Colonic mucosa (tissue), 4 donors: Measurements from ENCODE around the gene TBC1D17. TPM values are rescaled to one million over a fixed set of nuclear protein-coding genes. Genes with fewer than 3 reads are reported as not detected.

Experiments
- DNase-seq: peaks from one replicate; pipeline ENCODE4 v3.0.0-alpha.2; 2020
- H3K27ac ChIP-seq: fragments of 200-600 bp; one replicate; pipeline ENCODE4 v1.8.0; 2021
- H3K27me3 ChIP-seq: fragments of 200-600 bp; one replicate; pipeline ENCODE4 v1.8.0; 2021
- H3K36me3 ChIP-seq: fragments of 200-600 bp; one replicate; pipeline ENCODE4 v1.8.0; 2021
- H3K4me1 ChIP-seq: fragments of 200-600 bp; one replicate; pipeline ENCODE4 v1.8.0; 2021; ENCODE audit warnings: mild to moderate bottlenecking
- H3K4me3 ChIP-seq: fragments of 200-600 bp; one replicate; pipeline ENCODE4 v1.8.0; 2021
- H3K9ac ChIP-seq, 2 donors: one replicate each; pipeline ENCODE4 v1.7.0; 2013; ENCODE audit warnings: control low read depth in 2 of 2, low read depth in 2 of 2, low read length in 2 of 2
- H3K9me3 ChIP-seq: fragments of 200-600 bp; one replicate; pipeline ENCODE4 v1.8.0; 2021
- intact Hi-C: fragments of 100-400 bp; cut with DNase I; formaldehyde crosslinking; loops from one replicate; pipeline ENCODE4 v1.14.1; 2022
- total RNA-seq, 2 donors: library from RNA; stranded (reverse); fragmentation: NEBNext Ultra II Directional in 1 of 2; extraction: Animal tissue kit (Norgen Biotek cat#: 25700) in 1 of 2; gene quantifications; one replicate each; pipeline ENCODE4 v1.2.1, GENCODE V29; 2021
- TF ChIP-seq, protein P1 (sequence below): fragments of 200-600 bp; IDR thresholded peaks from one replicate; pipeline ENCODE4 v1.8.0; 2022; ENCODE audit warnings: antibody characterized with exemption, mild to moderate bottlenecking
- donor health status: healthy.
- donor health status: DM: no; HTN: no; CAD: no.
- donor health status: DM: no; HTN: no; CAD: no.

The TBC1D17 gene
- total RNA-seq, 2 donors from 2014 or later, result 29.4 to 33.7 TPM

DNA sequence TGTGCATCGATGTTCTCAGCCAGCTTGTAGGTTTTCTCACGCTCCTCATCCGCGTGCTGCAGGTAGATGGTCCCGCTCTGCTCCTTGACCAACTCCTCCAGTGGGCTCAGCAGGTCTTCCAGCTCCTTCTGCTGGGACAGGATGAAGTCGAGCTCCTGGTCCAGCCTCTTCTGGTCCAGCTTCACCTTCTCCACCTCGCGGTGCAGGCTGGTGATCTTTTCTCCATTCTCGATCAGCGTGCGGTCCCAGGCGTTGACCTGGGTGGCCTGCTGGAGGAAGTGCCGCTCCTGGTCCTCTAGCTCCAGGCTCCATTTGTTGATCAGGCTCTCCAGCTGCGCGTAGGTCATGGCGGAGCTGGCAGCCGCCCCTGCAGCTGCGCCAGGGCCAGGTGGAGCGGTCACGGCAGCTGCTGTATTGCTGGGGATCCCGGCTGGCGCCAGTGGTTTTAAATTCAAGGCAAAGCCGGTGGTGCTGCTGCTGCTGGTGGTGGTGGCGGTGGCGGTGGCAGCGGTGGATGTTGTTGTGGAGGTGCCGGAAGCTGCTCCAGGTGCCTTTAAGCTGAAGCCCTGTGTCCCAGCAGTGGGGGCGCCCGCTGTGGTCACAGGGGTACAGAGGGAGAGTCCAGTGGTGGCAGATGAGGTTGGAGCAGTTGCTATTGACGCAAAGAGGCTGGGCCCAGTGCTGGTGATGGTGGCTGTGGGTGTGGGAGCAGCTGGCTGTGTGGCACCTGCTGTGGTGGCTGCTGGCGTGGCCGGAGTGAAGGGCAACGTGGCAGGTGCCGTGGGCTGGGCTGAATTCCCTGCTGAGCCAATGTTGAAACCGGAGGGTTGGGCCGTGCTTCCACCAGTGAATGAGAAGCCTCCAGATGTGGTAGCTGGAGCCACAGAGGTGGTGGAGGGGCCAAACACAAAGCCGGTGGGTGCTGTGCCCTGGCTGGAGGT lies 31.2 kb downstream of the TBC1D17 start:
- no peaks in the 10 kb centered on the region for H3K27me3 ChIP-seq
- no peaks in the 10 kb centered on the region for H3K4me1 ChIP-seq
- no peak for DNase-seq
- no peak overlapping the region for H3K9ac ChIP-seq
- peaks cover 6% of the 10 kb centered on the region for H3K36me3 ChIP-seq
- intact Hi-C loops, result no loop called here
- H3K9me3 ChIP-seq, result no peaks in the 10 kb centered on the region
- H3K4me3 ChIP-seq, result no peak overlapping the region
- no peak overlapping the region for H3K27ac ChIP-seq
- TF ChIP-seq, protein P1, sequence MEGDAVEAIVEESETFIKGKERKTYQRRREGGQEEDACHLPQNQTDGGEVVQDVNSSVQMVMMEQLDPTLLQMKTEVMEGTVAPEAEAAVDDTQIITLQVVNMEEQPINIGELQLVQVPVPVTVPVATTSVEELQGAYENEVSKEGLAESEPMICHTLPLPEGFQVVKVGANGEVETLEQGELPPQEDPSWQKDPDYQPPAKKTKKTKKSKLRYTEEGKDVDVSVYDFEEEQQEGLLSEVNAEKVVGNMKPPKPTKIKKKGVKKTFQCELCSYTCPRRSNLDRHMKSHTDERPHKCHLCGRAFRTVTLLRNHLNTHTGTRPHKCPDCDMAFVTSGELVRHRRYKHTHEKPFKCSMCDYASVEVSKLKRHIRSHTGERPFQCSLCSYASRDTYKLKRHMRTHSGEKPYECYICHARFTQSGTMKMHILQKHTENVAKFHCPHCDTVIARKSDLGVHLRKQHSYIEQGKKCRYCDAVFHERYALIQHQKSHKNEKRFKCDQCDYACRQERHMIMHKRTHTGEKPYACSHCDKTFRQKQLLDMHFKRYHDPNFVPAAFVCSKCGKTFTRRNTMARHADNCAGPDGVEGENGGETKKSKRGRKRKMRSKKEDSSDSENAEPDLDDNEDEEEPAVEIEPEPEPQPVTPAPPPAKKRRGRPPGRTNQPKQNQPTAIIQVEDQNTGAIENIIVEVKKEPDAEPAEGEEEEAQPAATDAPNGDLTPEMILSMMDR, result no peak

DNA sequence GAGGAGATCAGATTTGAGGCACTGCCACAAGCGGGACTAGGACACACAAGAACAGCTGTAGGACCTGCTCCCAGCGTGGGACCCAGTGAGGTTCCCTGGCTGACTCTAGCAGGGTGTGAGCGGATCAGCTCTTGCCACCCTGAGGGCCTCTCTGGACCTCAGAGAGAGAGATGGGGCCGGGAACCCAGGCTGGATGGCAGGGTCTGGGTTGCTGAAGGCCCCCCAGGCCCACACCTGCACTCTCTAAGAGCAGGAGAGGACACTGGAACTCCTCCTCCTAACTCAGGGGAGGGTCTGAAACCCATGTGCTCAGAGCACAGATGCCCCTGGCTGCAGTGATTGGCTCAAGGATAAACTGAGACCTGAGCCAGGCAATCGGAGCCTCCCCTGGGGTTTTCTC lies 32.7 kb downstream of the TBC1D17 start:
- no peak overlapping the region for H3K27ac ChIP-seq
- no peak for DNase-seq
- H3K9ac ChIP-seq, result no peak overlapping the region
- H3K4me3 ChIP-seq, result no peak overlapping the region
- intact Hi-C loops, result no loop called here
- no peaks in the 10 kb centered on the region for H3K27me3 ChIP-seq
- TF ChIP-seq, protein P1, result no peak
- H3K36me3 ChIP-seq, result peaks cover 6% of the 10 kb centered on the region
- no peaks in the 10 kb centered on the region for H3K9me3 ChIP-seq
- no peaks in the 10 kb centered on the region for H3K4me1 ChIP-seq

DNA sequence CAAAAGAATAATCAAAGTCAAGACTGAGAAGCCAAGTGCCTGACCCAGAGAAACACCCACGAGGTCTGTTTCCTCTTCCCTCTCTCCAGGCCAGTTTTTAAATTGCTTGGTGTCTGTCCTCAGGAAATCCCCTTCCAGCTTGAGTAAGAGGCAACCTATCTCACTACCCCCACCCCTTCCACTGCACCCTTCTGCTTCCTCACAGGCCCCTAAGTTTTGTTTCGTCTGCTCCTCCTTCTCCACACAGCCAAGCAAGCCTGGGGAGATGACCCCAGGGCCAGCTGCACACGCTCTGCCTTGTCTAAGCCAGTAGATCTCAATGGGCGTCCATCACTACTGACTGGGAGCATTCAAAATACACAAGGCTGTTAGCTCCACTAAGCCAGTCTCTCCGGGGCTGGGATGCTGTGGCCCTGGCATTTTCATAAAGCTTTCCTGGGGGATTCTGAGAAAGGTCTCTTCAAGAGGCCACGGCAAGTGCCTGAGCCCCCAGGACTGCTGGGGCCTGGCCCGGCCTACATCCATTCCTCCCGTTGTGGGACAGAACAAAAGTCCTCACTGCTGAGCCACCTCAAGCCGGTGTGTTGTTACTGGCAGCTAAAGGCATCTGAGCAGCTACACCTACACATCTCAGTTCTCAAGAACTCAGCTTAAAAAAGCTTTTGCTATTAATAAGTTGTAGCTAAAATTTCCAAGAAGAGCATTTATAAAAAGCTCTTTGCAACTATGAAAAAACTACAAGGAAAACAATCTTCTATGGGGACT lies 34.1 kb downstream of the TBC1D17 start:
- Histone ChIP-seq H3K27me3 (no peaks in the 10 kb centered on the region), H3K4me1 (no peaks in the 10 kb centered on the region), H3K27ac (peak overlapping the region; percentile 44), H3K4me3 (no peak overlapping the region), H3K36me3 (peaks cover 6% of the 10 kb centered on the region), H3K9me3 (no peaks in the 10 kb centered on the region), H3K9ac (no peak overlapping the region)
- DNase-seq, result no peak
- TF ChIP-seq, protein P1, result no peak
- intact Hi-C loops, result no loop called here

DNA sequence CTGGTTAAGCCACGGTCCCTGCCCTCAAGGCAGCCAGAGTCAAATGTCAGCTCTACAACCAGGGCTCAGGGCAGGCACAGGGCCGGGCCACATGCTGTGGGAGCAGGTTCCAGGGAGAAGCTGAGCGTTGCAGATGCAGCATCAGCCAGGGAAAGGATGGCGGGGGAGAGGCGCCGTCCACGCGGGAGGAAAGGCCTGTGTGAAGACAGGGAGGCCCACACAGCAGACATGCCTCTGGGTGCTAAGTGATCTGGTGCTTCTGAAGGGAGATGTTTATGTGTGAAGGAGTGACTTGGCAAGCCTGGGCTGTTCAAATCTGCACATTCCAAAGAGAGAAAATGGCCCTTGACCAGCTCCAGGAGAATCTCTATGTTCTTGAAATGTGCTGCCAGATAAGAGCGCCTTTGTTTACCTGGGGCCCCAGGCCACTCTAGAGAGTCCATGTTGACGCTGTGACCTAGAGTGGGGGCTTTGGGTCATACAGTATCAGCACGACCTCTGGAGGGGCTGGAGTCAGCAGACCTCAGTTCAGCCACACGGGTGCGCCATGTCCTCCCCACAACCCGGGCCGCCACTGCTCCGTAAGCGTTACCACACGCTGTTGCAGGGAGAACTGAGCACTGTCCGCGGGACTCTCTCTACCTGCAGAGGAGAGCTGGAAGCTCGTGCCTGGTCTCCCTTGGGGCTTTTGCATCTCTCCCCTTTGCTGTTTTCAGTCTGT lies 35.6 kb downstream of the TBC1D17 start:
- intact Hi-C loops, result no loop called here
- Histone ChIP-seq H3K27me3 (no peaks in the 10 kb centered on the region), H3K9ac (no peak overlapping the region), H3K27ac (no peak overlapping the region), H3K4me3 (no peak overlapping the region), H3K9me3 (no peaks in the 10 kb centered on the region), H3K36me3 (peaks cover 6% of the 10 kb centered on the region), H3K4me1 (no peaks in the 10 kb centered on the region)
- TF ChIP-seq, protein P1, result no peak
- no peak for DNase-seq

DNA sequence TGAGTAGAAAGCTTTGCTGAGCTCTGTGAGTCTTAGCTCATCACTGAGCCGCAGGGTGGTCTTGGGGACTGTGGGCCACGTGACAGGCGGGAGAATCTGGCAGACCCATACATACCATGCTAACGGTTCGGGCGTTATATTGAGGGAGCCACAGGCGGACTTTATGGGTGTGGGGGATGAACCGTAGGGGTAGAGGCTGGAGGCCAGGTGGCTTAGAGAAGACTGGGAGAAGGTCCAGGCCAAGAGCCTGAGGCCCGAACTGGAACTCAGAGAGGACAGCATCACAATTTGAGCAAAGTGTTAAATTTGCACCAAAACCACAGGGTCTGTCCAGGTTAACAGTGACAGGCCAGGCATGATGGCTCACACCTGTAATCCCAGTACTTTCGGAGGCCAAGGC lies 36.2 kb downstream of the TBC1D17 start:
- H3K9ac ChIP-seq, result no peak overlapping the region
- TF ChIP-seq, protein P1, result no peak
- H3K4me3 ChIP-seq, result no peak overlapping the region
- H3K36me3 ChIP-seq, result peaks cover 2% of the 10 kb centered on the region
- intact Hi-C loops, result no loop called here
- H3K27me3 ChIP-seq, result no peaks in the 10 kb centered on the region
- no peak for DNase-seq
- no peaks in the 10 kb centered on the region for H3K4me1 ChIP-seq
- no peaks in the 10 kb centered on the region for H3K9me3 ChIP-seq
- no peak overlapping the region for H3K27ac ChIP-seq
